GM19455 (cell line): ENCODE results near the gene FAM241B.

ENCODE experiments used
- ATAC-seq: cut with Tn5 transposase; IDR thresholded peaks from one replicate; pipeline ENCODE4 v1.9.1; 2021; ENCODE audit not compliant: unreplicated experiment

FAM241B gene

GRCh38 chr10:69633673-69634635 lies 3.9 kb downstream of the FAM241B start:
- ATAC-seq, result no peak

GRCh38 chr10:69634759-69635425 lies 4.8 kb downstream of the FAM241B start:
- ATAC-seq, result no peak

GRCh38 chr10:69635428-69636272 lies 5.6 kb downstream of the FAM241B start:
- no peak for ATAC-seq

- ATAC-seq, result no peak
These were observed 6.2 kb downstream of the FAM241B start for GRCh38 chr10:69636273-69636575.

GRCh38 chr10:69636626-69637605 lies 6.9 kb downstream of the FAM241B start:
- no peak for ATAC-seq

GRCh38 chr10:69638642-69639041 lies 8.6 kb downstream of the FAM241B start:
- ATAC-seq, result no peak

GRCh38 chr10:69639291-69640195 lies 9.5 kb downstream of the FAM241B start:
- no peak for ATAC-seq

GRCh38 chr10:69640196-69640980 lies 10.3 kb downstream of the FAM241B start:
- no peak for ATAC-seq

GRCh38 chr10:69641261-69641980 lies 11.4 kb downstream of the FAM241B start:
- no peak for ATAC-seq

- ATAC-seq, result no peak
These were observed 12.7 kb downstream of the FAM241B start for GRCh38 chr10:69642747-69643146.

- no peak for ATAC-seq
These were observed 14.0 kb downstream of the FAM241B start for GRCh38 chr10:69643779-69644657.

- no peak for ATAC-seq
These were observed 14.7 kb downstream of the FAM241B start for GRCh38 chr10:69644658-69645295.

GRCh38 chr10:69645296-69646184 lies 15.5 kb downstream of the FAM241B start:
- no peak for ATAC-seq

- no peak for ATAC-seq
These were observed 16.4 kb downstream of the FAM241B start for GRCh38 chr10:69646185-69647060.
